Amygdala (tissue), 56 donors: Measurements from ENCODE around the gene CCN2.
"Not testable (repeated sequence)": the region's sequence is repeated elsewhere in the genome, so short reads cannot be mapped to it uniquely, and the experiment has no call there.

ENCODE experiments used
- DNase-seq, 56 donors: peaks; one replicate each; lab custom pipeline; 2025; lab: John Stamatoyannopoulos, UW

CCN2 gene

GRCh38 chr6:131914967-131915751, 36.0 kb downstream of the CCN2 start:
- DNase-seq: peak in 36 of 56 donors; percentile 3 to 80 (median 20)

DNA sequence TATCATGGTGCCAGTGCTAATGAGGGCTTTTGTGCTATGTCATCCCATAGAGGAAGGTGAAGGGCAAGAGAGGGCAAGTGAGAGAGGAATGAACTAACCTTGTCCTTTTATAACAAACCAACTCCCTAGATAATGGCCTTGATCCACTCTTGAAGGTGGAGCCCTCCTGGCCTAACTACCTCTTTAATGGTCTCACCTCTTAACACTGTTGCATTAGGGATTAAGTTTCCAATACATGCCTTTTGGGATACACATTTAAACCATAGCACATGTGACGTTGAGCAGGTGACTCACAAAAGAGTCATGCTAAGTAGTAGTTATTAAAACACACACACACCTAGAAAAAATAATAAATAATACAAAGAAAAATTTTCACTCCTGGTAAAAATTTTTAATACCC, 36.9 kb downstream of the CCN2 start:
- DNase-seq: no peak

- no peak for DNase-seq
These were observed 39.2 kb downstream of the CCN2 start for GRCh38 chr6:131911951-131912350.

- no peak for DNase-seq
These were observed 40.2 kb downstream of the CCN2 start for GRCh38 chr6:131910956-131911355.

GRCh38 chr6:131910219-131910589, 41.0 kb downstream of the CCN2 start:
- no peak for DNase-seq

DNA sequence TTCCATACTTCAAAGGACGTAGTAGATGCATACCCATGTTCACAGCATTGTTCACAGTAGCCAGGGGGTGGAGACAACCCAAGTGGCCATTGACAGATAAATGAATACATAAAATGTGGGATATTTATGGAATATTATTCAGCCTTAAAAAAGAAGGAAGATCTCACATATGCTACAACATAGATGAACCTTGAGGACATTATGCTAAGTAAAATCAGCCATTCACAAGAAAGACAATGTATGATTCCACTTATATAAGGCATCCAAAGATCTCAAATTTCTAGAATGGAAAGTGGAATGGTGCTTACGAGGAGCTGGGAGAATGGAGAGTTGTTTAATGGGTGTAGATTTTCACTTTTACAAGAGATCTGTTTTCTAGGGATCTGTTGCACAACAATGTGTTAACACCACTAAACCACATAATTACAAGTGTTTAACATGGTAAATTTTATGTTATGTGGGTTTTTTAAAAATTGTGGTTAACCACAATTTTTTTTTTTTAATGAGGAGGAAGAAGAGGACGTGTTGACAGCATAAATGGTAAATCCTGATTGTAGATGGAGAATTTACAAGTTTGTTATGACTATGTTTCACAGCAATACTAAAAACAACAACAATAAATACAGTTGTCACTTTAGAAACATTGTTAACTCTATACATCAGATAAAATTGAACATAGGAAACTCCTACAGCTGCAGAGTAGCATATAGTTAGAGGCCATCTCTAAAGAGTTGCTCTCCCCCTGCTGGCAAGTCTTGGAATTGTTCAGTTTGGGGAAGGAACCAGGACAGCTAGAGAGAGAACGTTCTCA, 41.6 kb downstream of the CCN2 start:
- DNase-seq: peak in 42 of 56 donors; percentile 1 to 88 (median 35)

DNA sequence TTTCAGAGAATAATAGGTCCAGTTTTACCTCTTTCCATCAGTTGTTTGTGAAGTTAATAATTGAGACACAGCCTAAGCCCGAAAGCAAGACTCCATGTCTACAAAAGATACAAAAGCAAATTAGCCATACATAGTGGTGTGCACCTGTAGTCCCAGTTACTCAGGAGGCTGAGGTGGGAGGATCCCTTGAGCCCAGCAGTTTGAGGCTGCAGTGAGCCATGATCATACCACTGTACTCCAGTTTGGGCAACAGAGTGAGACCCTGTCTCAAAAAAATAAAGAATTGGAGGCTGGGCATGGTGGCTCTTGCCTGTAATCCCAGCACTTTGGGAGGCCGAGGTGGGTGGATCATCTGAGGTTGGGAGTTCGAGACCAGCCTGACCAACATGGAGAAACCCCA, 42.4 kb downstream of the CCN2 start:
- DNase-seq: not testable (repeated sequence)

GRCh38 chr6:131903734-131904133, 47.4 kb downstream of the CCN2 start:
- DNase-seq: not testable (repeated sequence)

GRCh38 chr6:131901326-131901873, 49.8 kb downstream of the CCN2 start:
- not testable (repeated sequence) for DNase-seq

GRCh38 chr6:131900231-131900630, 50.9 kb downstream of the CCN2 start:
- no peak for DNase-seq

GRCh38 chr6:131898718-131899117, 52.5 kb downstream of the CCN2 start:
- DNase-seq: no peak
